Keratinocyte (primary cell): ENCODE data around the gene CFHR5.
"Not testable (repeated sequence)": the region's sequence is repeated elsewhere in the genome, so short reads cannot be mapped to it uniquely, and the experiment has no call there.

Source experiments
- EZH2 ChIP-seq: IDR thresholded peaks from one replicate; pipeline ENCODE4 v1.6.1; 2012; ENCODE audit warnings: inconsistent platforms, mild to moderate bottlenecking, low read length, moderate library complexity
- TF ChIP-seq, protein P1 (sequence below), 3 experiments: IDR thresholded peaks in 1 of 3; conservative IDR thresholded peaks in 1 of 3; optimal IDR thresholded peaks in 1 of 3; 2 replicates in 2 of 3; 3 replicates in 1 of 3; pipeline versions ENCODE3 to v1.5.1; 2011; ENCODE audit warnings: low read length in 3 of 3, mild to moderate bottlenecking in 3 of 3, moderate library complexity in 2 of 3, control low read depth in 1 of 3, inconsistent platforms in 1 of 3; ENCODE audit not compliant: insufficient read depth in 2 of 3; ENCODE audit errors: extremely low read depth in 1 of 3

DNA sequence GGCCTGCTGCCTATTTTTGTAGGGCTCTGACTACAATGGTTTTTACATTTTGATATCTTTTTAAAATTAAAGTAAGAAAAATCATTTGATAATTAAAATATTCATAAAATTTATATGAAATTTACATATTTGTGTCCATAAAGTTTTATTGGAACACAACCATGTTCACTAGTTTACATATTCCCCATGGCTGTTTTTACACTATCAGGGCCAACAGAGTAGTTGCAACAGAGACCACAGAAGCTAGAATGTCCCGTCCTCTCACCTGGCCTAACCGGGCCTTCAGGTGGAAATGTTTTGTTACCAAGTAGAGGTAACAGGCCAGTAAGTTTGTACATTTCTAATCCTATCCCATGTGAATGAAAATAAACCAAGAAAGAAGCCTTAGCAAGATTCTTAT, 44.5 kb upstream of the CFHR5 start:
- not testable (repeated sequence) for TF ChIP-seq EZH2
- TF ChIP-seq, protein P1, sequence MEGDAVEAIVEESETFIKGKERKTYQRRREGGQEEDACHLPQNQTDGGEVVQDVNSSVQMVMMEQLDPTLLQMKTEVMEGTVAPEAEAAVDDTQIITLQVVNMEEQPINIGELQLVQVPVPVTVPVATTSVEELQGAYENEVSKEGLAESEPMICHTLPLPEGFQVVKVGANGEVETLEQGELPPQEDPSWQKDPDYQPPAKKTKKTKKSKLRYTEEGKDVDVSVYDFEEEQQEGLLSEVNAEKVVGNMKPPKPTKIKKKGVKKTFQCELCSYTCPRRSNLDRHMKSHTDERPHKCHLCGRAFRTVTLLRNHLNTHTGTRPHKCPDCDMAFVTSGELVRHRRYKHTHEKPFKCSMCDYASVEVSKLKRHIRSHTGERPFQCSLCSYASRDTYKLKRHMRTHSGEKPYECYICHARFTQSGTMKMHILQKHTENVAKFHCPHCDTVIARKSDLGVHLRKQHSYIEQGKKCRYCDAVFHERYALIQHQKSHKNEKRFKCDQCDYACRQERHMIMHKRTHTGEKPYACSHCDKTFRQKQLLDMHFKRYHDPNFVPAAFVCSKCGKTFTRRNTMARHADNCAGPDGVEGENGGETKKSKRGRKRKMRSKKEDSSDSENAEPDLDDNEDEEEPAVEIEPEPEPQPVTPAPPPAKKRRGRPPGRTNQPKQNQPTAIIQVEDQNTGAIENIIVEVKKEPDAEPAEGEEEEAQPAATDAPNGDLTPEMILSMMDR (optimal IDR thresholded peaks at IDR 0.05 in 1 of 3, IDR thresholded peaks at IDR 0.05 in 1 of 3, conservative IDR thresholded peaks at IDR 0.05 in 1 of 3; ENCODE audit: extremely low read depth in 1 of 3, insufficient read depth in 2 of 3, low read length in 3 of 3): not testable (repeated sequence)
